Heart left ventricle (tissue), 16 donors: ENCODE results near the gene ETNK1. TPM values are rescaled to one million over a fixed set of nuclear protein-coding genes. Genes with fewer than 3 reads are reported as not detected.
"Not testable (repeated sequence)": the region's sequence is repeated elsewhere in the genome, so short reads cannot be mapped to it uniquely, and the experiment has no call there.

Experiments used
- ATAC-seq, 4 donors: fragments of 200-7000 bp; cut with Tn5 transposase; one replicate each; pipeline ENCODE4 v1.9.1; 2020 to 2022; ENCODE audit warnings: moderate library complexity in 4 of 4, mild to moderate bottlenecking in 3 of 4, moderate number of reproducible peaks in 1 of 4
- DNase-seq, 5 donors: peaks; one replicate each; pipeline ENCODE4 v3.0.0-alpha.2; 2020
- H3K27ac ChIP-seq, 12 donors: fragments of 200-600 bp; sonication (generic) in 4 of 12; one replicate each; pipeline versions ENCODE4 v1.5.0 to v1.8.0; 2016 to 2022; ENCODE audit warnings: mild to moderate bottlenecking in 2 of 12
- H3K27me3 ChIP-seq, 9 donors: fragments of 200-600 bp; sonication (generic) in 2 of 9; one replicate each; pipeline versions ENCODE4 v1.5.1 to v1.8.0; 2016 to 2022; ENCODE audit warnings: mild to moderate bottlenecking in 3 of 9
- H3K36me3 ChIP-seq, 9 donors: fragments of 200-600 bp; sonication (generic) in 2 of 9; one replicate each; pipeline versions ENCODE4 v1.5.0 to v1.8.0; 2018 to 2022; ENCODE audit warnings: mild to moderate bottlenecking in 2 of 9
- H3K4me1 ChIP-seq, 12 donors: fragments of 200-600 bp; sonication (generic) in 4 of 12; one replicate each; pipeline versions ENCODE4 v1.5.0 to v1.8.0; 2016 to 2022; ENCODE audit warnings: mild to moderate bottlenecking in 3 of 12
- H3K4me3 ChIP-seq, 12 donors: fragments of 200-600 bp; sonication (generic) in 4 of 12; one replicate each; pipeline versions ENCODE4 v1.5.0 to v1.8.0; 2017 to 2022; ENCODE audit warnings: mild to moderate bottlenecking in 9 of 12, moderate library complexity in 4 of 12
- H3K9me3 ChIP-seq, 12 donors: fragments of 200-600 bp; sonication (generic) in 4 of 12; one replicate each; pipeline versions ENCODE4 v1.5.0 to v1.8.0; 2016 to 2022; ENCODE audit warnings: mild to moderate bottlenecking in 1 of 12
- POLR2A ChIP-seq, 2 donors: fragments of 450-650 bp; IDR thresholded peaks; one replicate each; pipeline ENCODE4 v1.6.1; 2017; ENCODE audit warnings: antibody characterized with exemption in 2 of 2, mild to moderate bottlenecking in 2 of 2, moderate library complexity in 2 of 2
- WGBS, 4 donors: extraction: QIAGEN DNeasy Blood & Tissue Kit in 2 of 4; methylation state at CpG; one replicate each; pipeline versions ENCODE4 v1.1.5 to v1.1.7; 2013 to 2018; 5-methylcytosine and 5-hydroxymethylcytosine counted together
- intact Hi-C, 10 donors: fragments of 100-400 bp; cut with DNase I; formaldehyde crosslinking; loops; one replicate each; pipeline versions ENCODE4 v1.11.1 to v1.14.2; 2022
- polyA plus RNA-seq, 2 donors: library from polyadenylated mRNA; stranded (reverse); fragments of 200-250 nt; gene quantifications; one replicate each; pipeline ENCODE4 v1.2.3, GENCODE V29; 2013
- total RNA-seq, 9 donors: library from RNA; depleted of rRNA in 2 of 9; stranded (reverse); fragments of >200 nt in 2 of 9; fragmentation: NEBNext Ultra II Directional in 3 of 9; extraction: Animal tissue kit (Norgen Biotek cat#: 25700) in 3 of 9; gene quantifications; one replicate each; pipeline versions ENCODE4 v1.1.0 to v1.2.4, GENCODE V29; 2016 to 2023
- TF ChIP-seq, protein P1 (sequence below), 12 donors: fragments of 200-600 bp; sonication (generic) in 4 of 12; IDR thresholded peaks; one replicate each; pipeline versions ENCODE4 v1.5.0 to v1.8.0; 2018 to 2022; ENCODE audit warnings: antibody characterized with exemption in 12 of 12, mild to moderate bottlenecking in 5 of 12
- donor health status: ischemic (EF 13 %, LVEDD 7.1; RV severe dilation, severe dysfunction).
- donor health status: healthy with polysubstance abuse.
- donor health status: DM: no; HTN: yes; CAD: no.
- donor health status: DM: no; HTN: no; CAD: no.
- donor health status: ischemic (EF 25% LVEDD 6.9; RV normal size, moderate dysfunction).
- donor health status: ischemic (EF 25% LVEDD 5.7; RV mildly dilated, moderate dysfunction).
- donor health status: healthy.
- donor health status: DM: yes; HTN: yes; CAD: no.
- donor health status: ischemic (EF 35%, LVEDD 5.7; RV mildly dilated, moderate dysfunction).
- donor health status: nonischemic (EF 11% LVEDD 7.7; RV severe dilation, severe dysfunction).
- donor health status: DM: yes; HTN: yes; CAD: no.
- donor health status: PGD.
- donor health status: ischemic (EF 29% LVEDD 5.4; RV normal size, mild dysfunction).
- donor health status: nonischemic (EF 23%, LVEDD 6.1; RV moderate dilation, normal function).

ETNK1 gene
- total and polyA plus RNA-seq, 11 donors, result 8.3 to 40.9 (median 14.6) TPM

DNA sequence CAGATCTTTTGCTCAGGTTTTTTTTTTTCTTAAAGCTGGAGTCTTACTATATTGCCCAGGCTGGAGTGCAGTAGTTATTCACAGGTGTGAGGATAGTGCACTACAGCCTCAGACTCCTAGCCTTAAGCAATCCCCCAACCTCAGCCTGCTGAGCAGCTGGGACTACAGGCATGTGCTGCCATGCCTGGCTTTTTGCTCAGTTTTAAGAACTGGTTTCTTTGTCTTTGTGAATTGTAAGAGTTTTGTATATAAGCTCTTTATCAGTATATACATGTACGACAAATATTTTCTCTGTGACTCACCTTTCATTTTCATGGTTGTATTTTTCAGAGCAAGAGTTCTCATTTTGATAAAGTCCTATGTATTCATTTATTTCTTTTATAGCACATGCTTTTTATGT lies 47.3 kb upstream of the ETNK1 start:
- H3K4me3 ChIP-seq, result no peak overlapping the region
- no peaks in the 10 kb centered on the region for H3K4me1 ChIP-seq
- WGBS, 4 donors, result 89 to 96% (median 92%) methylated on average over 1 of the region's 1 CpG
- no peaks in the 10 kb centered on the region for H3K36me3 ChIP-seq
- intact Hi-C loops, result no loop called here
- H3K9me3 ChIP-seq, result peaks cover 0 to 4% (median 0%) of the 10 kb centered on the region in 12 donors
- no peaks in the 10 kb centered on the region for H3K27me3 ChIP-seq
- no peak for ATAC-seq
- TF ChIP-seq, protein P1, sequence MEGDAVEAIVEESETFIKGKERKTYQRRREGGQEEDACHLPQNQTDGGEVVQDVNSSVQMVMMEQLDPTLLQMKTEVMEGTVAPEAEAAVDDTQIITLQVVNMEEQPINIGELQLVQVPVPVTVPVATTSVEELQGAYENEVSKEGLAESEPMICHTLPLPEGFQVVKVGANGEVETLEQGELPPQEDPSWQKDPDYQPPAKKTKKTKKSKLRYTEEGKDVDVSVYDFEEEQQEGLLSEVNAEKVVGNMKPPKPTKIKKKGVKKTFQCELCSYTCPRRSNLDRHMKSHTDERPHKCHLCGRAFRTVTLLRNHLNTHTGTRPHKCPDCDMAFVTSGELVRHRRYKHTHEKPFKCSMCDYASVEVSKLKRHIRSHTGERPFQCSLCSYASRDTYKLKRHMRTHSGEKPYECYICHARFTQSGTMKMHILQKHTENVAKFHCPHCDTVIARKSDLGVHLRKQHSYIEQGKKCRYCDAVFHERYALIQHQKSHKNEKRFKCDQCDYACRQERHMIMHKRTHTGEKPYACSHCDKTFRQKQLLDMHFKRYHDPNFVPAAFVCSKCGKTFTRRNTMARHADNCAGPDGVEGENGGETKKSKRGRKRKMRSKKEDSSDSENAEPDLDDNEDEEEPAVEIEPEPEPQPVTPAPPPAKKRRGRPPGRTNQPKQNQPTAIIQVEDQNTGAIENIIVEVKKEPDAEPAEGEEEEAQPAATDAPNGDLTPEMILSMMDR (IDR thresholded peaks at IDR 0.05), result no peak
- TF ChIP-seq POLR2A (IDR thresholded peaks at IDR 0.05), result no peak
- no peak overlapping the region for H3K27ac ChIP-seq
- no peak for DNase-seq

DNA sequence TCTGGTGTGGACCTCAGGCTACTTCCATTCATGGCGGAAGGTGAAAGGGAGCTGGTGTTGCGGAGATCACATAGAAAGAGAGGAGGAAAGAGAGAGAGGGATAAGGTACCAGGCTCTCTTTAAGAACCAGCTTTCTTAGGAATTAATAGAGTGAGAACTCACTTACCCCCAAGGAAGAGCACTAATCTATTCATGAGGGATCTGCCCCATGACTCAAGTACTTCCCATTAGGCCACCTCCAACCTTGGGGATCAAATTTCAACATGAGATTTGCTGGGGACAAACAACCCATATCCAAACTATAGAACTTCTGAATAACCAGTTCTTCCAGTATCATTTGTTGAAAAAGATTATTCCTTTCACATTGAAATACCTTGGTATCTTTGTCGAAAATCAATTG lies 46.6 kb upstream of the ETNK1 start:
- ATAC-seq (no peak), DNase-seq (no peak)
- no peak overlapping the region for H3K27ac ChIP-seq
- TF ChIP-seq, protein P1 (IDR thresholded peaks at IDR 0.05), result no peak
- TF ChIP-seq POLR2A (IDR thresholded peaks at IDR 0.05), result no peak
- no peaks in the 10 kb centered on the region for H3K36me3 ChIP-seq
- no peaks in the 10 kb centered on the region for H3K4me1 ChIP-seq
- no peaks in the 10 kb centered on the region for H3K27me3 ChIP-seq
- intact Hi-C loops, result no loop called here
- H3K9me3 ChIP-seq, result peaks cover 0 to 4% (median 0%) of the 10 kb centered on the region in 12 donors
- no peak overlapping the region for H3K4me3 ChIP-seq
- 94 to 98% (median 97%) methylated on average over 3 of the region's 3 CpGs for WGBS, 4 donors

DNA sequence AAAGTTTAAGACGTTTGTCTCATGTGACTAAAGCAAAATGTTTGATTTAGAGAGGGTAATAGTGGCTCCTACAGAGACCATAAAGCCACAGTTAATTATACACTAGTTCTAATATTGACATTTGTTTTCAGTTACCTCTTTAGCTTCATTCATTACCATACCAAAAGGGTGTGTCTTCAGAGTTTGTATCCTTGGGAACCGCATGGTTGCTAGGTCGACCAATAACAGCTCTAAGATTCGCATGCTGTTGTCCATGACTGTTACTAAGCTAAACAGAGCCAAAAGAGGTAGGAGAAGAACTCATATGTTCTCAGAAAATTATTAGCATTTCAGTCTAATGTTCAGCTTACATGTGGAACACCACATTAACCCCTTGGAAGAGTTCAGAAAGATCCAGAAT lies 36.2 kb upstream of the ETNK1 start:
- Histone ChIP-seq H3K4me1 (no peaks in the 10 kb centered on the region), H3K4me3 (no peak overlapping the region), H3K27me3 (no peaks in the 10 kb centered on the region), H3K9me3 (no peaks in the 10 kb centered on the region), H3K27ac (no peak overlapping the region), H3K36me3 (no peaks in the 10 kb centered on the region)
- intact Hi-C loops, result no loop called here
- DNase-seq, result no peak
- TF ChIP-seq, protein P1 (IDR thresholded peaks at IDR 0.05), result no peak
- TF ChIP-seq POLR2A (IDR thresholded peaks at IDR 0.05), result no peak
- 69 to 84% (median 79%) methylated on average over 4 of the region's 4 CpGs for WGBS, 4 donors
- ATAC-seq, result no peak

DNA sequence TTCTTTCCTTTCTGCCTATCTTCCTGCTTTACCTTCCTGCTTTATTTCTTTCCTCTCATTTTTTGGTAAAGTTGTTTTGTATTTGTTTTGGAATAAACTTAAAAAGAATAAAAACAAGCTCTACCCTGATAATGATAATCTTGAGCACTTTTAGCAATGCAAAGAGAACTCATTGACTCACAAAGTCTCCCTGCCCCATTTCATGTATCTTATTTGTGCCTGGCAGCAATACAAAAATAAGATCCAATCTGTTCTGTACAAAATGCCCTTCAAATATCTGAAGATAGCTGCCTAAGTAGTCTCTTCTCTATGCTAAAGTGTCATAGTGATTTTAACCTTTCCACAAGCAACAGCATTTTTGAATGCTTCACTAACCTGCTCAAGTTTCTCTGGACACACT lies 31.1 kb upstream of the ETNK1 start:
- intact Hi-C loops, result no loop called here
- H3K4me1 ChIP-seq, result no peaks in the 10 kb centered on the region
- H3K4me3 ChIP-seq, result no peak overlapping the region
- ATAC-seq (no peak), DNase-seq (no peak)
- no peaks in the 10 kb centered on the region for H3K36me3 ChIP-seq
- TF ChIP-seq POLR2A (IDR thresholded peaks at IDR 0.05), result no peak
- TF ChIP-seq, protein P1 (IDR thresholded peaks at IDR 0.05), result no peak
- no peaks in the 10 kb centered on the region for H3K27me3 ChIP-seq
- H3K27ac ChIP-seq, result no peak overlapping the region
- no peaks in the 10 kb centered on the region for H3K9me3 ChIP-seq

DNA sequence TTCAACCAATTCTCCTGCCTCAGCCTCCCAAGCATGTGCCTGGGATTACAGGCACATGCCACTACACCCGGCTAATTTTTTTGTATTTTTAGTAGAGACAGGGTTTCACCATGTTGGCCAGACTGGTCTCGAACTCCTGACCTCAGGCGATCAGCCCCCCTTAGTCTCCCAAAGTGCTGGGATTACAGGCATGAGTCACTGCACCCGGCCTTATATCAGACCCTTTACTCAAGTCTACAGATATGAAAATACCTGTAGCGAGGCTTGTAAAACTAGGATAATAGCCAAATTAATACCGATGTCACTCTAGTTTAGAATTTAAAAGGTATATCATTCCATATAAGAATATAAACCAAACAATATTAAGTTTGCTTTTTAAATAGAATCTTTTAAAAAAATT lies 27.4 kb upstream of the ETNK1 start:
- H3K36me3 ChIP-seq, H3K9me3 ChIP-seq, ATAC-seq, H3K27me3 ChIP-seq, DNase-seq, H3K27ac ChIP-seq, intact Hi-C loops, H3K4me1 ChIP-seq, H3K4me3 ChIP-seq: not testable (repeated sequence)
- 84 to 93% (median 87%) methylated on average over 6 of the region's 6 CpGs for WGBS, 4 donors
